ENCODE measurements around the gene USF2. TPM values are rescaled to one million over a fixed set of nuclear protein-coding genes. Genes with fewer than 3 reads are reported as not detected.

USF2 gene
- polyA plus RNA-seq, 3 donors from 2014 or later = 0.29 to 10.4 (median 7.6) TPM

DNA sequence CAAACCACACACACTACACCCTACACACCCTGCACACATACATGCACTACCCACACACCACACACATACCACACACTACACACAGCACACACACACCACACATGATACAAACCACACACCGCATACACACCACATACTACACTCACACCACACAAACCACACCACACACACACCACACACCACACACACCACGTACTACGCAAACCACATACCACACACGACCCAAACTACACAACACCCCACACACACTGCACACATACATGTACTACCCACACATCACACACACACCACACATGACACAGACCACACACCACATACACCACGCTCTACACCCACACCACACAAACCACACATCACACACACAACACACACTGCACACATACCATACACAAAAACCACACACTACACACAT is 29.8 kb downstream of the USF2 start:
- Mint-ChIP-seq H3K4me3 (no peak overlapping the region), H3K4me1 (peaks cover 0 to 9% of the 10 kb centered on the region in 2 donors), H3K36me3 (no peaks in the 10 kb centered on the region), H3K27me3 (ENCODE audit: low read depth in 3 of 3) (peaks cover 0 to 5% (median 0%) of the 10 kb centered on the region in 3 donors), H3K9me3 (no peaks in the 10 kb centered on the region), H3K27ac (no peak overlapping the region)
- no peak for DNase-seq

DNA sequence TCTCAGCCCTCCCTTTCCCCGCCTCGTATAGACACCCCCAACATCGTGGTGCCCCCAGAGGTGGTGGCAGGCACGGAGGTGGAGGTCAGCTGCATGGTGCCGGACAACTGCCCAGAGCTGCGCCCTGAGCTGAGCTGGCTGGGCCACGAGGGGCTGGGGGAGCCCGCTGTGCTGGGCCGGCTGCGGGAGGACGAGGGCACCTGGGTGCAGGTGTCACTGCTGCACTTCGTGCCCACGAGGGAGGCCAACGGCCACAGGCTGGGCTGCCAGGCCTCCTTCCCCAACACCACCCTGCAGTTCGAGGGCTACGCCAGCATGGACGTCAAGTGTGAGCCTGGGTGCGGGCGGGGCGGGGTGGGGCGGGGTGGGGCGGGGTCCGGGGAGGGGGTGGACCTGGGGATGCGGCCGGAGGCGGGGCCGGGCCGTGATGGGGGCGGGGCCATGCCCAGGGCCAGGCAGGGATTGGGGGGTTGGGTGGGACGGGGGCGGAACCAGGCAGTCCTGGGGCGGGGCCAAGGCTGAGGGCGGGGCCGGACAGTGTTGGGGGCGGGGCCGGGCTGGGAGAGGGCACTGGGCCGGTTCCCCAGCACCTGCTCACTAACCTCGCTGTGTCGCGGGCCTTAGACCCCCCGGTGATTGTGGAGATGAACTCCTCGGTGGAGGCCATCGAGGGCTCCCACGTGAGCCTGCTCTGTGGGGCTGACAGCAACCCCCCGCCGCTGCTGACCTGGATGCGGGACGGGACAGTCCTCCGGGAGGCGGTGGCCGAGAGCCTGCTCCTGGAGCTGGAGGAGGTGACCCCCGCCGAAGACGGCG is 31.0 kb downstream of the USF2 start:
- DNase-seq = no peak
- no peak overlapping the region for H3K4me3 Mint-ChIP-seq
- no peaks in the 10 kb centered on the region for H3K9me3 Mint-ChIP-seq
- no peaks in the 10 kb centered on the region for H3K36me3 Mint-ChIP-seq
- H3K27ac Mint-ChIP-seq = no peak overlapping the region
- peaks cover 0 to 9% of the 10 kb centered on the region in 2 donors for H3K4me1 Mint-ChIP-seq
- no peaks in the 10 kb centered on the region for H3K27me3 Mint-ChIP-seq (ENCODE audit: low read depth in 3 of 3)

GRCh38 chr19:35300339-35300649 is 31.5 kb downstream of the USF2 start:
- Mint-ChIP-seq H3K36me3 (no peaks in the 10 kb centered on the region), H3K4me1 (peaks cover 0 to 9% of the 10 kb centered on the region in 2 donors), H3K27me3 (ENCODE audit: low read depth in 3 of 3) (no peaks in the 10 kb centered on the region), H3K27ac (no peak overlapping the region), H3K9me3 (no peaks in the 10 kb centered on the region), H3K4me3 (no peak overlapping the region)
- no peak for DNase-seq

DNA sequence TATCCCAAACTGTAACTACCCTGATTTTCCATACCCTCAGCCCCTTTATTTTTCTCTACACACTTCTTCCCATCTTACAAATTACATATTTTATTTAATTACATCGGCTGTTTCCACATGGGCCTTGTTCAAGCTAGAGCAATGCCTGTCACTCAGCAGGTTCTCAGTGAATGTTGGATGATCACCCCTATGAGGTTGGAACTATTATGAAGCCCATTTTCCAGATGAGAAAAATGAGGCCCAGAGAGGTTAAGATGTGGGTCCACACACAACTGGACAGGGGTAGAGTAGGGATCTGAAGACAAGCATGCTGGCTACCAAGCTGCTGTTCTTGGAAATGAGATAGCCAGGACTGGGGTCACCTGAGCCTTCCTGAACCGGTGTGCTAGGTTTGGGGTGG is 33.2 kb downstream of the USF2 start:
- no peak for DNase-seq
- Mint-ChIP-seq H3K27me3 (ENCODE audit: low read depth in 3 of 3) (peaks cover 0 to 1% (median 0%) of the 10 kb centered on the region in 3 donors), H3K9me3 (no peaks in the 10 kb centered on the region), H3K27ac (no peak overlapping the region), H3K4me1 (no peaks in the 10 kb centered on the region), H3K4me3 (no peak overlapping the region), H3K36me3 (no peaks in the 10 kb centered on the region)

DNA sequence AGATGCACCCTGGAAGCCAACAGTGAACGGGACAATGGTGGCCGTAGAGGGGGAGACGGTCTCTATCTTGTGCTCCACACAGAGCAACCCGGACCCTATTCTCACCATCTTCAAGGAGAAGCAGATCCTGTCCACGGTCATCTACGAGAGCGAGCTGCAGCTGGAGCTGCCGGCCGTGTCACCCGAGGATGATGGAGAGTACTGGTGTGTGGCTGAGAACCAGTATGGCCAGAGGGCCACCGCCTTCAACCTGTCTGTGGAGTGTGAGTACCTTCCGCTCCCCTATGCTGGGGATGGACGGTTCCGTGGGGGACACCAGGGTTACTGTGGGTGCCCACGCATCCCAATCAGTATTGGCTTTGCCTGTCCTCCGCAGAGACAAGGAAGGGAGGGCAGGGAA is 33.7 kb downstream of the USF2 start:
- H3K36me3 Mint-ChIP-seq = no peaks in the 10 kb centered on the region
- no peak for DNase-seq
- H3K4me1 Mint-ChIP-seq = no peaks in the 10 kb centered on the region
- H3K27ac Mint-ChIP-seq = no peak overlapping the region
- no peaks in the 10 kb centered on the region for H3K9me3 Mint-ChIP-seq
- peaks cover 0 to 1% (median 0%) of the 10 kb centered on the region in 3 donors for H3K27me3 Mint-ChIP-seq (ENCODE audit: low read depth in 3 of 3)
- no peak overlapping the region for H3K4me3 Mint-ChIP-seq

DNA sequence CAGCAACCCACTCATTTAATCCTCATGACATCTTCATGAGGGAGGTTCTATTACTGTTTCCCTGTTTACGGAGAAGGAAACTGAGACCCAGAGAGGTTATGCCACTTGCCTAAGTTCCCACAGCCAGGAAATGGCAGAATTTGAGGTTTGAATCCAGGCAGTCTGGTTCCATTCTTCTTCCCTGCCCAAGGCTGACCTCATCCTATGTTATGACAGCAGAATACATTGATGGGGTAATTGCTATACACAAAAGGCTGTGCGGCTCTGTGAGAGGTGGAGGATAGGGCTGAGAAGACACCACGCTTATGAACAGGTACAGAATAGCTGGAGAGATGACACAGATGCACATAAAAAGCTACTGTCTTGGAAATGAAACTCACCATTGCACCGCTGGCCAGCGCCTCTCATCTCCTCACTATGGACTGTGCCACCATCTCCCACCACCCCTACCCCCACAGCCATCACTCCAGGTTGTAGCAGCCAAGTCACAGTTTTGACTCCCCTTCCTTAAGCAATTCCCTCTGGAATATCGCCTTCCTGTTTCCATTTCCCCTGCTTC is 34.7 kb downstream of the USF2 start:
- Mint-ChIP-seq H3K36me3 (no peaks in the 10 kb centered on the region), H3K27me3 (ENCODE audit: low read depth in 3 of 3) (peaks cover 0 to 2% (median 1%) of the 10 kb centered on the region in 3 donors), H3K9me3 (no peaks in the 10 kb centered on the region), H3K4me1 (no peaks in the 10 kb centered on the region), H3K27ac (no peak overlapping the region), H3K4me3 (no peak overlapping the region)
- DNase-seq = no peak

GRCh38 chr19:35304036-35304435 is 35.3 kb downstream of the USF2 start:
- DNase-seq = no peak
- Mint-ChIP-seq H3K27ac (no peak overlapping the region), H3K27me3 (ENCODE audit: low read depth in 3 of 3) (peaks cover 0 to 5% (median 3%) of the 10 kb centered on the region in 3 donors), H3K4me1 (no peaks in the 10 kb centered on the region), H3K4me3 (no peak overlapping the region), H3K36me3 (no peaks in the 10 kb centered on the region), H3K9me3 (no peaks in the 10 kb centered on the region)

DNA sequence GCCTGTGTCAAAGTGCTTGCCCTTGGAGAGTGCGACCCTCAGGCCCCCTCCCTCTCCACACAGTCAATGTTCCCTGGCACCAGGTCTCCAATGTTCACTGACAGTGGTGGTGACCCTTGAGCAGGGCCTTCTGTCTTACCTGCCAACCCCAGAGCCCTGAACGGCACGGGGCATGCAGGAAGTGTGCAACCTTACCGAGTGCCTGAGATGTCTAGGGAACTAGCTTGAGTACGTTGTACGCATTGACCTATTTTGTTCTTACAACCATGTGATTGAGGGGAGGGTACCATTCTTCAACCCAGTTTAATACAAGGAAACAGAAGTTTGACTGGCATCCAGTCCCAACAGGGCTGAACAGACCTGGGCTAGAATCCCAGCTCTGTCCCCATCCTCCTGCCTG is 36.4 kb downstream of the USF2 start:
- Mint-ChIP-seq H3K27ac (no peak overlapping the region), H3K36me3 (no peaks in the 10 kb centered on the region), H3K4me3 (no peak overlapping the region), H3K9me3 (no peaks in the 10 kb centered on the region), H3K4me1 (no peaks in the 10 kb centered on the region), H3K27me3 (ENCODE audit: low read depth in 3 of 3) (peaks cover 0 to 5% (median 4%) of the 10 kb centered on the region in 3 donors)
- no peak for DNase-seq

DNA sequence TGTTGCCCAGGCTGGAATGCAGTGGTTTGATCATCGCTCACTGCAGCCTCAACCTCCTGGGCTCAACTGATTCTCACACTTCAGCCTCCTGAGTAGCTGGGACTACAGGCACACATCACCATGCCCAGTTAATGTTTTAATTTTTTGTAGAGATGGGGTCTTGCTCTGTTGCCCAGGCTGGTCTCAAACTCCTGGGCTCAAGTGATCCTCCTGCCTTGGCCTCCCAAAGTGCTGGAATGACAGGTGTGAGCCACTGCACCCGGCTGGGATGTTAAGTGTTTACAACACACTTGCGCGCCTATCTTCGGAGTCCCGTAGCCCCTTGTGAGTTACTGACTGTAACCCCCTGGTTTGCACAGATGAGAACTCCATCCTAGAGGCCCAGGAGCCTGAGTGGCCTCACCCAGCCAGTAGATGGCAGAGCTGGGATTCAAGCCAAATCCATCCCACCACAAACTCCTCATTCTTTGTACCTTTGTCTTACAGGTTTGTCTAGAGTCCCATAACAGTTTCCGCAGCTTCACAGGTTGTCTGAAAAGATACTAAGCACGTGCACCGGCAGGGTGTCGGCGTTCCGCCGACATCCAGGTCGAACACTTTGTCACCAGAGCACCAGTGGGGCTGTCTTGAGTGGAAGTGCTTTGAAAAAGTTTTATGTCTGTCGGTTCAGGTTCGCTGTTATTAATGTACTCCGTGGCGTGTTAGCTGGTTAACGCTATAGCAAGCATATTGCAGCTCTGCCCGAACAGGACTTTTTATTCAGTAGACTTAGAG is 37.9 kb downstream of the USF2 start:
- no peaks in the 10 kb centered on the region for H3K9me3 Mint-ChIP-seq
- no peak overlapping the region for H3K27ac Mint-ChIP-seq
- H3K36me3 Mint-ChIP-seq = no peaks in the 10 kb centered on the region
- H3K27me3 Mint-ChIP-seq (ENCODE audit: low read depth in 3 of 3) = peaks cover 0 to 9% (median 5%) of the 10 kb centered on the region in 3 donors
- no peak overlapping the region for H3K4me3 Mint-ChIP-seq
- no peaks in the 10 kb centered on the region for H3K4me1 Mint-ChIP-seq
- no peak for DNase-seq

DNA sequence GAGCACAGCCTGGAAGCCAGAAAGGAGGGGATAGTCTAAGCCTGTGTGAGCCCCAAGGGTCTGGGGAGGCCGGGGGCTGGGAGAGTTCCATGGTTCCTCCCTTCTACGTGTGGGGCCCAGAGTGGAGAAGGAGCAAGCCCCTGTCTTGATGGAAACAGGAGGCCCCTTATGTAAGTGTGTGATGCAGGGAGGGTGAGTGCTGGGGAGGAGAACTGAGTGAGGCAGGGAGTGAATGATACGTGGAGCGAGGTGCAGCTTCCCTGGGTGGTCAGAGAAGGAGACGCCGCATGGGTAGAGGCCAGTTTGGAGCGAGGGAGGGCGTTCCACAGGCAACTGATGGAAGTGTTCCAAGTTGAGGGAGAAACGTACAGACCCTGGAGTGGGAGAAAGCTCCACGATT is 39.2 kb downstream of the USF2 start:
- H3K9me3 Mint-ChIP-seq = no peaks in the 10 kb centered on the region
- no peak overlapping the region for H3K4me3 Mint-ChIP-seq
- H3K4me1 Mint-ChIP-seq = no peaks in the 10 kb centered on the region
- no peaks in the 10 kb centered on the region for H3K36me3 Mint-ChIP-seq
- no peak overlapping the region for H3K27ac Mint-ChIP-seq
- peaks cover 0 to 9% (median 5%) of the 10 kb centered on the region in 3 donors for H3K27me3 Mint-ChIP-seq (ENCODE audit: low read depth in 3 of 3)
- DNase-seq = no peak

GRCh38 chr19:35308910-35309309 is 40.1 kb downstream of the USF2 start:
- Mint-ChIP-seq H3K36me3 (no peaks in the 10 kb centered on the region), H3K4me1 (no peaks in the 10 kb centered on the region), H3K9me3 (no peaks in the 10 kb centered on the region), H3K27me3 (ENCODE audit: low read depth in 3 of 3) (peaks cover 0 to 9% (median 5%) of the 10 kb centered on the region in 3 donors), H3K27ac (no peak overlapping the region), H3K4me3 (no peak overlapping the region)
- DNase-seq = no peak

- Mint-ChIP-seq H3K4me1 (no peaks in the 10 kb centered on the region), H3K9me3 (no peaks in the 10 kb centered on the region), H3K4me3 (no peak overlapping the region), H3K36me3 (no peaks in the 10 kb centered on the region), H3K27ac (no peak overlapping the region), H3K27me3 (ENCODE audit: low read depth in 3 of 3) (peaks cover 0 to 9% (median 5%) of the 10 kb centered on the region in 3 donors)
- DNase-seq = no peak
Observed at GRCh38 chr19:35309481-35310279, 40.9 kb downstream of the USF2 start.

GRCh38 chr19:35310331-35310730 is 41.6 kb downstream of the USF2 start:
- DNase-seq = peak in 2 of 3 donors; percentile 2 to 9
- Mint-ChIP-seq H3K36me3 (no peaks in the 10 kb centered on the region), H3K27ac (no peak overlapping the region), H3K4me3 (no peak overlapping the region), H3K9me3 (no peaks in the 10 kb centered on the region), H3K27me3 (ENCODE audit: low read depth in 3 of 3) (peaks cover 1 to 9% (median 5%) of the 10 kb centered on the region in 3 donors), H3K4me1 (no peaks in the 10 kb centered on the region)

All from immature natural killer cell (primary cell).